Progenitor cell of endocrine pancreas (in vitro differentiated cells): Measurements from ENCODE around the gene SMAD2. TPM values are rescaled to one million over a fixed set of nuclear protein-coding genes. Genes with fewer than 3 reads are reported as not detected.
A peak's percentile ranks its signal among the peaks of the same experiment; 100 is the strongest.

Experiments used
- DNase-seq: peaks from one replicate; pipeline ENCODE4 v3.0.0; 2021; ENCODE audit warnings: low spot score; ENCODE audit not compliant: unreplicated experiment
- H3K27ac Mint-ChIP-seq: 2 replicates; pipeline ENCODE4 v1.8.0; 2021; ENCODE audit warnings: mild to moderate bottlenecking, moderate library complexity, mixed read lengths
- H3K27me3 Mint-ChIP-seq: 2 replicates; pipeline ENCODE4 v1.8.0; 2021; ENCODE audit warnings: mixed read lengths
- H3K36me3 Mint-ChIP-seq: 2 replicates; pipeline ENCODE4 v1.8.0; 2022; ENCODE audit warnings: mixed read lengths; ENCODE audit not compliant: insufficient read depth
- H3K4me1 Mint-ChIP-seq: 2 replicates; pipeline ENCODE4 v1.8.0; 2021; ENCODE audit warnings: low read depth, mixed read lengths
- H3K4me3 Mint-ChIP-seq: 2 replicates; pipeline ENCODE4 v1.8.0; 2021; ENCODE audit warnings: low read depth, mild to moderate bottlenecking, moderate library complexity, mixed read lengths
- H3K9me3 Mint-ChIP-seq: 2 replicates; pipeline ENCODE4 v1.8.0; 2021; ENCODE audit warnings: low read depth, mixed read lengths
- total RNA-seq: library from RNA; stranded (reverse); gene quantifications from 2 replicates; pipeline ENCODE4 v1.2.1, GENCODE V29; 2021
- TF ChIP-seq, protein P1 (sequence below): fragments of 200-600 bp; sonication (generic); IDR thresholded peaks from one replicate; pipeline ENCODE4 v1.5.0; 2021; ENCODE audit warnings: antibody characterized with exemption, mild to moderate bottlenecking; ENCODE audit not compliant: unreplicated experiment

SMAD2 gene
- total RNA-seq, 1 donor from 2014 or later = 140 TPM

DNA sequence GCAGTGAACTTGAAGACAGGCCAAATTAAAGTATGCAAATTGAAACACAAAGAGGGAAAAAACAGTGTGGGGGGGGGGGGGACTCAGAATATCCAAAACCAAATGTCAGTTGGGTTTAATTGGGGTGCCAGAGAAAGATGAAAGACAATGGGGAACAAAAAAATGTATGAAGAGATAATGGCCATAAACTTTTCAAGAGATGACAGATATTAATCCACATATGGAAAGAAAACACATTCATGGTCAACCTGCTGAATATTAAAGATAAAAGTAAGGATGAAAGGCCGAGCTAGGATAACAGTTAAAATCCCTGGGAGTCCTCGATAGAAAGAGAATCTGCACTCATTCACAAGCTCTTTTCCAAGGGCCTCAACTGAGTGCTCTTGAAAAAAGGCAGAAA, 26.6 kb downstream of the SMAD2 start:
- peaks cover 39% of the 10 kb centered on the region for H3K36me3 Mint-ChIP-seq
- TF ChIP-seq, protein P1, sequence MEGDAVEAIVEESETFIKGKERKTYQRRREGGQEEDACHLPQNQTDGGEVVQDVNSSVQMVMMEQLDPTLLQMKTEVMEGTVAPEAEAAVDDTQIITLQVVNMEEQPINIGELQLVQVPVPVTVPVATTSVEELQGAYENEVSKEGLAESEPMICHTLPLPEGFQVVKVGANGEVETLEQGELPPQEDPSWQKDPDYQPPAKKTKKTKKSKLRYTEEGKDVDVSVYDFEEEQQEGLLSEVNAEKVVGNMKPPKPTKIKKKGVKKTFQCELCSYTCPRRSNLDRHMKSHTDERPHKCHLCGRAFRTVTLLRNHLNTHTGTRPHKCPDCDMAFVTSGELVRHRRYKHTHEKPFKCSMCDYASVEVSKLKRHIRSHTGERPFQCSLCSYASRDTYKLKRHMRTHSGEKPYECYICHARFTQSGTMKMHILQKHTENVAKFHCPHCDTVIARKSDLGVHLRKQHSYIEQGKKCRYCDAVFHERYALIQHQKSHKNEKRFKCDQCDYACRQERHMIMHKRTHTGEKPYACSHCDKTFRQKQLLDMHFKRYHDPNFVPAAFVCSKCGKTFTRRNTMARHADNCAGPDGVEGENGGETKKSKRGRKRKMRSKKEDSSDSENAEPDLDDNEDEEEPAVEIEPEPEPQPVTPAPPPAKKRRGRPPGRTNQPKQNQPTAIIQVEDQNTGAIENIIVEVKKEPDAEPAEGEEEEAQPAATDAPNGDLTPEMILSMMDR = no peak
- H3K4me1 Mint-ChIP-seq = peaks cover 13% of the 10 kb centered on the region
- no peaks in the 10 kb centered on the region for H3K27me3 Mint-ChIP-seq
- no peak overlapping the region for H3K27ac Mint-ChIP-seq
- no peak overlapping the region for H3K4me3 Mint-ChIP-seq
- DNase-seq = no peak
- peaks cover 42% of the 10 kb centered on the region for H3K9me3 Mint-ChIP-seq

DNA sequence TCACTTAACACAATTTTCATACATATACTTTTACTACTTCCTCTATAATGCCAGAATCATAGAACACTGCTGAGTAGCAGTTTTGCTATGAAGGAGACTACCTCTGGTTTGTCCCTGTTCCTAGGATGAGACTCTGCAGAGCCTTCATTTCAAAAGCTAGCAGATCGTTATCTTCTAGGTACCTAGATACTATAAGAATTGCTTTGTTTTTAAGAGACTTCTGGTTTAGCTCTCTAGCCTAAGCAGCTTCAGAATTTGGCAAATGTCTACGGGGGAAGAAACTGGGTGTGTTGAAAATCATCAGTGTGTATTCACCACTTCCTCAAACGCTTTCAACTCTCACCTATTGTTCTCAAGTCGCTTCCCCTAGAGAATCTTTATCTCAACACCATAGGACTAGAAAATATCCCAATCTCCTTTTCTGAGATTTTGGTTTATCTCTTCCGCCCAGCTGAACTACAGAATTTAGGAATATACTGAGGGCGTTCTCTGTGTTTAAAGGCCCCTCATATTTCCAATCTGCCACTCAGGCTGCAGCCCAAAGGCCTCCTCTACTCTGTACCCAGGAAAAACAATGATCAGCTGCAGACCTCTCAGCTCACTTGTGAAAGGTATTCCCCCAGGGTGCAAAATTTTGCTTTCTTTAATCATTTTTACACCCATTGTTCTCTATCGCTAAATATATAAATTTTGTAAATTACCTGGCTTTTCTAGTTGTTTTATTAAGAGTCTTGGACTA, 28.7 kb downstream of the SMAD2 start:
- Mint-ChIP-seq H3K27me3 (no peaks in the 10 kb centered on the region), H3K4me1 (peaks cover 20% of the 10 kb centered on the region), H3K27ac (no peak overlapping the region), H3K9me3 (peaks cover 38% of the 10 kb centered on the region), H3K4me3 (no peak overlapping the region), H3K36me3 (peaks cover 32% of the 10 kb centered on the region)
- TF ChIP-seq, protein P1 = no peak
- no peak for DNase-seq

DNA sequence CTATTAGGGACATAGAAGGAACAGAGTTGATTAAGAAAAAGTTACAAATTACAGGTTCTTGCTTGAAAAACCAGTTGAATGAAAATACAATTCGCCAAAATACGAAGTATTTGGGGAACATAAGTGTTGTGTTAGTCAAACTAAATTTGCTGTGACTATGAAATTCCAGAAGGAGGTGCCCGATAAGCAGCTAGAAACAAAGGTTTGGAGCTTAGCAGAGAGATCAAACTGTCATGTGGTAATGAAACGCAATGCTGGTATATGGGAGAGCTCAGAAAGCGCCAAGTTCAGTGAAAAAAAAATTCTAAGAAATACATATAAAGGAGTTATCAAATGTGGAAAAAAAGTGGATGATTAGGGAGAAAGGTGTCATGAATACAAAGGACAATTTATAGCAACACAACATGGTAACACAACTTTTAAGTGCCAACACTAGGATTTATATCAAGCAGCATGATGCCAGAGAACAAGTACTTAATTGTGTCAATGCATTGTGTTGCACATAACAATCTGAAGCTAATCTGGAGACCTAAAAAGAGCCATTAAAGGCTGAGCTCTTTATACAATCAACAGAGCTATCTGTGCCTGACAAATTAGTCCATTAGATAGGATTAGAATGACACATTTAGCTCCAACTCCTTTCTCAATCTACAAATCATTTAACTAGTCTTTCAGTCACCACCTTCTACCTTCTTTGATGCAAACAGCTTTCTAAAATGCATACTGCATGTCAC, 31.2 kb downstream of the SMAD2 start:
- H3K36me3 Mint-ChIP-seq = peaks cover 30% of the 10 kb centered on the region
- no peak overlapping the region for H3K4me3 Mint-ChIP-seq

DNA sequence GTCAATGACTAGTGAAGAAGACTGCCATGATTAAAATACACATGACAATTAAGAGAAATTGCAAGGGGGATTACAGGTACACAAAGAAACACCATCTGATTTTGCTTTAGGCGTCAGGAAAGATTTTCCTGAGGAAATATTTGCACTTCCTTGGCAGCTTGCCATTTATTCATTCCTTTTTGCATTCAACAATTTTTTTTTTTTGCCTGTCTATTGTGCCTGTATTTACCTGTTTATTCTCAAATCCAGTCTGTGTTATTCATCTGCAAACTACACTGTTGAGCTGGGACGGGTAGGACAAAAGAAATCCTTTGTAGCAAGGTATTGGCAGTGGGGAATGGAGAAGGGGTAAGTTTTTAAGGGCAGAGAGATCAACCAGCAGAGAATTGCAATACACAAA, 31.8 kb downstream of the SMAD2 start:
- no peak for DNase-seq
- Mint-ChIP-seq H3K4me1 (peaks cover 36% of the 10 kb centered on the region), H3K36me3 (peaks cover 29% of the 10 kb centered on the region), H3K4me3 (no peak overlapping the region), H3K27ac (peak overlapping the region; percentile 51), H3K9me3 (peaks cover 17% of the 10 kb centered on the region), H3K27me3 (no peaks in the 10 kb centered on the region)
- TF ChIP-seq, protein P1 = no peak

More for the DNA sequence above, 31.2 kb downstream of the SMAD2 start:
- TF ChIP-seq, protein P1 = peak; percentile 14
- H3K27ac Mint-ChIP-seq = peak overlapping the region; percentile 51
- peaks cover 21% of the 10 kb centered on the region for H3K9me3 Mint-ChIP-seq
- no peak for DNase-seq
- peaks cover 30% of the 10 kb centered on the region for H3K4me1 Mint-ChIP-seq
- no peaks in the 10 kb centered on the region for H3K27me3 Mint-ChIP-seq

DNA sequence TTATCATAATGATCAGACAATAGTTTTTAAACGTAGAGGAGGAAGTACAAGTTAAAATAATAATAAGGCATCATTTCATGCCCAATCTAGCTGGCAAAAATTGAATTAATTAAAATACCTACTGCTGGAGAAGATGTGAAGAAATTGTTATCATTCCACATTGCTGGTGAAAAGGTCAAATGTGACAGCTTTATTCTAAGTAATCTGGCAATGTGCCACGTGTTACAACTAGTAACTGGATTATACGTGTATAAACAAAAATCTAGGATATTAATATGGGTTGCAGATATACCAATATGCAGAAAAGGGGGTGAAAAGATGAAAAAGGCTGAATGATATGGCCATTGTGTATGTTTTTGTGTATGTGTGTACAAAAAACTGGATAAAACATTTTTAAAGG, 32.4 kb downstream of the SMAD2 start:
- H3K4me3 Mint-ChIP-seq = no peak overlapping the region
- H3K9me3 Mint-ChIP-seq = peaks cover 13% of the 10 kb centered on the region
- peaks cover 25% of the 10 kb centered on the region for H3K36me3 Mint-ChIP-seq
- DNase-seq = no peak
- H3K27ac Mint-ChIP-seq = no peak overlapping the region
- TF ChIP-seq, protein P1 = no peak
- no peaks in the 10 kb centered on the region for H3K27me3 Mint-ChIP-seq
- peaks cover 38% of the 10 kb centered on the region for H3K4me1 Mint-ChIP-seq
